ENCODE measurements around the gene ITPK1.

Gene ITPK1

DNA sequence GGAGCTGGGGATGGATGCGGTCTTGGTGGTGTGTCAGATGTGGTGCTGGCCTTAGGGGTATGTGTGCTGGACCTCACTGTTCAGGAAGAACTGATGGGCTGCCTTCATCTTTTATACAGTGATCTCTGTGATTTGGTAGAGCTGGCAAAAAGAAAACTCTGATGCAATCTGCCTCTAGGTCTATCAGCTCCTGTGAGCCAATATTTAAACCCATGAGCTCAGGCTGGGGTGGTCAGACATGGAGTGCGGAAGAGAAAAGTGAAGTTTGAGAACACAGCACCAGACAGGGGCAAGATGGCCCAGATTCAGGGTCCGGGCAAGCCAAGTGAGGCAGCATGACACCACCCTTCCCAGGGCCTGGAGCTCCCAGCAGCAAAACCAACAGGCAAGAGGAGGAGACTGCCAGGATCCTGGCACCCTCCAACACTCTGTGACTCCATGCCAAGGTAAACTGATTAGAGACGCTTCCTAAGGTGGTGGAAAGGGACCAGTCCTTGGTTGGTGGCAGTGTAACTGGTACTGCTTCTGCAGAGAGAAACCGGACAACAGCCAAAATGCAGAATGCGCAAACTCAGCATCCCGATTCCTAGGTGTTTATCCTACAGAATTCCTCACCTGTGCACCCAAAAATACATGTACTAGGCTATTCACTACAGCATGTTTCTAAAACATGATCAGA lies 110.5 kb downstream of the ITPK1 start:
- Mint-ChIP-seq H3K4me3 (no peak overlapping the region), H3K27me3 (ENCODE audit: low read depth) (no peaks in the 10 kb centered on the region), H3K27ac (no peak overlapping the region), H3K36me3 (ENCODE audit: low read depth) (no peaks in the 10 kb centered on the region), H3K4me1 (ENCODE audit: low read depth) (peaks cover 2% of the 10 kb centered on the region), H3K9me3 (no peaks in the 10 kb centered on the region)
- no peak for DNase-seq (ENCODE audit: low spot score)

GRCh38 chr14:93004699-93005082 lies 111.0 kb downstream of the ITPK1 start:
- Mint-ChIP-seq H3K4me3 (no peak overlapping the region), H3K4me1 (ENCODE audit: low read depth) (peaks cover 2% of the 10 kb centered on the region), H3K9me3 (no peaks in the 10 kb centered on the region), H3K27me3 (ENCODE audit: low read depth) (no peaks in the 10 kb centered on the region), H3K36me3 (ENCODE audit: low read depth) (no peaks in the 10 kb centered on the region), H3K27ac (no peak overlapping the region)
- no peak for DNase-seq (ENCODE audit: low spot score)

- no peak for DNase-seq (ENCODE audit: low spot score)
- no peak overlapping the region for H3K27ac Mint-ChIP-seq
- H3K4me1 Mint-ChIP-seq (ENCODE audit: low read depth) = peaks cover 2% of the 10 kb centered on the region
- H3K9me3 Mint-ChIP-seq = no peaks in the 10 kb centered on the region
- H3K27me3 Mint-ChIP-seq (ENCODE audit: low read depth) = no peaks in the 10 kb centered on the region
- H3K4me3 Mint-ChIP-seq = no peak overlapping the region
- no peaks in the 10 kb centered on the region for H3K36me3 Mint-ChIP-seq (ENCODE audit: low read depth)
Measured at GRCh38 chr14:93003945-93004698, 111.6 kb downstream of the ITPK1 start.

GRCh38 chr14:93002851-93003298 lies 112.8 kb downstream of the ITPK1 start:
- Mint-ChIP-seq H3K9me3 (no peaks in the 10 kb centered on the region), H3K4me3 (no peak overlapping the region), H3K27me3 (ENCODE audit: low read depth) (no peaks in the 10 kb centered on the region), H3K4me1 (ENCODE audit: low read depth) (peaks cover 2% of the 10 kb centered on the region), H3K27ac (no peak overlapping the region), H3K36me3 (ENCODE audit: low read depth) (no peaks in the 10 kb centered on the region)
- DNase-seq (ENCODE audit: low spot score) = no peak

DNA sequence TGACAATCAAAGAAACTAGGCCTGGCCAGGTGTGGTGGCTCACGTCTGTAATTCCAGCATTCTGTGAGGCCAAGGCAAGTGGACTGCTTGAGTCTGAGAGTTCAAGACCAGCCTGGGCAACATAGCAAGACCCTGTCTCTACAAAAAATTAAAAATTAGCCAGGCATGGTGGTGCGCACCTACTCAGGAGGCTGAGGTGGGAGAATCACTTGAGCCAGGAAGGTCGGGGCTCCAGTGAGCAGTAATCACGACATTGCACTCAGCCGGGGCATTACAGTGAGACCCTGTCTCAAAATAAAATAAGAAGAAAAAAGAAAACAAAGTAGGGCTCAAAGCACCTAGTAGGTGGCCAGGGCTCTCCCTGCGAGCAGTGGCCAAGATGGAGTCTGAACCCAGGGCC lies 113.7 kb downstream of the ITPK1 start:
- no peak overlapping the region for H3K4me3 Mint-ChIP-seq
- H3K4me1 Mint-ChIP-seq (ENCODE audit: low read depth) = peaks cover 2% of the 10 kb centered on the region
- DNase-seq (ENCODE audit: low spot score) = no peak
- no peaks in the 10 kb centered on the region for H3K27me3 Mint-ChIP-seq (ENCODE audit: low read depth)
- no peak overlapping the region for H3K27ac Mint-ChIP-seq
- no peaks in the 10 kb centered on the region for H3K9me3 Mint-ChIP-seq
- no peaks in the 10 kb centered on the region for H3K36me3 Mint-ChIP-seq (ENCODE audit: low read depth)

DNA sequence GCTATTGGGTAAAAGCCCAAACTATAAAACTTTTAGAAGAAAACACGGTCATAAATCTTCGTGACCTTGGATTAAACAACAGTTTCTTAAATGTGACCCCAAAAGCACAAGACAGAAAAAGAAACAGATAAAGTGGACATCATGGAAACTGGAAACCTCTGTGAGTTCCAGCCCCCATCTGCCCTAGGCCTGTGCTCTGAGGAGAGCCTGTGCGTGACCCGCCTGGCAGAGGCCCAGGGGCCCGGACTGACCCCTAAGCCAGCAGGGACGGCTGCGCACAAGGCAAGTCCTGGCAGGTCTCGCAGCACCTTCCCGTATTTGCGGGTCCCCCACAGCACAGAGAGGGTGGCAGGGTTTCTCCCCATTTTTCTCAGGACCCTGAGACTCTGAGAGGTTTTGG lies 116.8 kb downstream of the ITPK1 start:
- no peak for DNase-seq (ENCODE audit: low spot score)
- no peaks in the 10 kb centered on the region for H3K36me3 Mint-ChIP-seq (ENCODE audit: low read depth)
- no peaks in the 10 kb centered on the region for H3K27me3 Mint-ChIP-seq (ENCODE audit: low read depth)
- H3K4me1 Mint-ChIP-seq (ENCODE audit: low read depth) = peaks cover 1% of the 10 kb centered on the region
- H3K4me3 Mint-ChIP-seq = no peak overlapping the region
- no peaks in the 10 kb centered on the region for H3K9me3 Mint-ChIP-seq
- no peak overlapping the region for H3K27ac Mint-ChIP-seq

GRCh38 chr14:92997343-92998061 lies 118.2 kb downstream of the ITPK1 start:
- no peak for DNase-seq (ENCODE audit: low spot score)
- H3K27ac Mint-ChIP-seq = no peak overlapping the region
- no peaks in the 10 kb centered on the region for H3K27me3 Mint-ChIP-seq (ENCODE audit: low read depth)
- H3K9me3 Mint-ChIP-seq = no peaks in the 10 kb centered on the region
- no peaks in the 10 kb centered on the region for H3K36me3 Mint-ChIP-seq (ENCODE audit: low read depth)
- H3K4me3 Mint-ChIP-seq = no peak overlapping the region
- H3K4me1 Mint-ChIP-seq (ENCODE audit: low read depth) = no peaks in the 10 kb centered on the region

GRCh38 chr14:92995620-92996019 lies 120.1 kb downstream of the ITPK1 start:
- Mint-ChIP-seq H3K9me3 (no peaks in the 10 kb centered on the region), H3K4me1 (ENCODE audit: low read depth) (no peaks in the 10 kb centered on the region), H3K4me3 (no peak overlapping the region), H3K36me3 (ENCODE audit: low read depth) (peaks cover 2% of the 10 kb centered on the region), H3K27ac (no peak overlapping the region), H3K27me3 (ENCODE audit: low read depth) (no peaks in the 10 kb centered on the region)
- DNase-seq (ENCODE audit: low spot score) = no peak

DNA sequence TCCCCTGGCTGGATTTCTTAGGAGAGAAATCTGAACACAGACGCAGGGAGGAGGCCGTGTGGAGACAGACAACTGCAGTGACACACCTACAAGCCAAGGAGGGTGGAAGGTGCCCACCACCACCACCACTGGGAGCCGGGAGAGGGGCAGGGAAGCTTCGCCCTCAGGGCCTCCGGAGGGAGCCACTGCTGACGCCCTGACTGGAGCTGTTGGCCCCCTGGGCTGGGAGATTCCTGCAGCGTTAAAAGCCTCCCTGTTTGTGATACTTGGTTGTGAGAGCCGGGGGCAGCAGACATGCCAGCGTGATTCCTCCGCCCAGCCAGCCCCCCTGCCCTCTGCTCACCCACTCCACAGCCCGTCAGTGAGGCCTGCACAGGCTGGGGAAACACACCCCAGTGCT lies 120.8 kb downstream of the ITPK1 start:
- Mint-ChIP-seq H3K4me3 (no peak overlapping the region), H3K36me3 (ENCODE audit: low read depth) (peaks cover 2% of the 10 kb centered on the region), H3K27ac (no peak overlapping the region)

GRCh38 chr14:92994131-92994676 lies 121.5 kb downstream of the ITPK1 start:
- no peaks in the 10 kb centered on the region for H3K27me3 Mint-ChIP-seq (ENCODE audit: low read depth)
- no peaks in the 10 kb centered on the region for H3K4me1 Mint-ChIP-seq (ENCODE audit: low read depth)
- H3K9me3 Mint-ChIP-seq = no peaks in the 10 kb centered on the region
- no peak for DNase-seq (ENCODE audit: low spot score)
- H3K27ac Mint-ChIP-seq = no peak overlapping the region
- H3K36me3 Mint-ChIP-seq (ENCODE audit: low read depth) = peaks cover 2% of the 10 kb centered on the region
- H3K4me3 Mint-ChIP-seq = no peak overlapping the region

More for the DNA sequence above, 120.8 kb downstream of the ITPK1 start:
- no peak for DNase-seq (ENCODE audit: low spot score)
- Mint-ChIP-seq H3K27me3 (ENCODE audit: low read depth) (no peaks in the 10 kb centered on the region), H3K4me1 (ENCODE audit: low read depth) (no peaks in the 10 kb centered on the region), H3K9me3 (no peaks in the 10 kb centered on the region)

DNA sequence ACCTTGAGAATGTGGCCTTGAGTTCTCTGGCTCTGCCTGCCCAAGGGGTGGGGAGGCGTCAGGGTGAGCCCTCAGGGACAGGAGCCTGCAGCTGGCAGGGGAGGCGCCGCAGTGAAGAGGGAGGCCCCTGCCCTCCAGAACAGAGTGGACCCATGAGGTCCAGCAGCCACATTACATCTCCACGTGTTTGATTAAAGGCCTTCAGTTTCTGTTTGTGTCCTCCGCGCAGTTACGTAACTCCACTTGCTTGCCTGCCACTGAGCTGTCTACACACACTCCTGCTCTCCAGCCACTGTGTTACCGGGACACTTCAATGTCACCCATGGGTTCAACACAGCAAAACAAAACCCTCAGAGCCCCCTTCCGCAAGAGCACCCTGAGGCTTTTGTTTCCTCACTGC lies 122.4 kb downstream of the ITPK1 start:
- Mint-ChIP-seq H3K4me1 (ENCODE audit: low read depth) (no peaks in the 10 kb centered on the region), H3K27me3 (ENCODE audit: low read depth) (no peaks in the 10 kb centered on the region), H3K4me3 (no peak overlapping the region), H3K27ac (no peak overlapping the region), H3K36me3 (ENCODE audit: low read depth) (peaks cover 2% of the 10 kb centered on the region), H3K9me3 (no peaks in the 10 kb centered on the region)
- no peak for DNase-seq (ENCODE audit: low spot score)

- Mint-ChIP-seq H3K36me3 (ENCODE audit: low read depth) (peaks cover 5% of the 10 kb centered on the region), H3K4me3 (no peak overlapping the region), H3K4me1 (ENCODE audit: low read depth) (no peaks in the 10 kb centered on the region), H3K27ac (no peak overlapping the region), H3K9me3 (no peaks in the 10 kb centered on the region), H3K27me3 (ENCODE audit: low read depth) (no peaks in the 10 kb centered on the region)
- DNase-seq (ENCODE audit: low spot score) = no peak
Measured at GRCh38 chr14:92991536-92991935, 124.2 kb downstream of the ITPK1 start.

DNA sequence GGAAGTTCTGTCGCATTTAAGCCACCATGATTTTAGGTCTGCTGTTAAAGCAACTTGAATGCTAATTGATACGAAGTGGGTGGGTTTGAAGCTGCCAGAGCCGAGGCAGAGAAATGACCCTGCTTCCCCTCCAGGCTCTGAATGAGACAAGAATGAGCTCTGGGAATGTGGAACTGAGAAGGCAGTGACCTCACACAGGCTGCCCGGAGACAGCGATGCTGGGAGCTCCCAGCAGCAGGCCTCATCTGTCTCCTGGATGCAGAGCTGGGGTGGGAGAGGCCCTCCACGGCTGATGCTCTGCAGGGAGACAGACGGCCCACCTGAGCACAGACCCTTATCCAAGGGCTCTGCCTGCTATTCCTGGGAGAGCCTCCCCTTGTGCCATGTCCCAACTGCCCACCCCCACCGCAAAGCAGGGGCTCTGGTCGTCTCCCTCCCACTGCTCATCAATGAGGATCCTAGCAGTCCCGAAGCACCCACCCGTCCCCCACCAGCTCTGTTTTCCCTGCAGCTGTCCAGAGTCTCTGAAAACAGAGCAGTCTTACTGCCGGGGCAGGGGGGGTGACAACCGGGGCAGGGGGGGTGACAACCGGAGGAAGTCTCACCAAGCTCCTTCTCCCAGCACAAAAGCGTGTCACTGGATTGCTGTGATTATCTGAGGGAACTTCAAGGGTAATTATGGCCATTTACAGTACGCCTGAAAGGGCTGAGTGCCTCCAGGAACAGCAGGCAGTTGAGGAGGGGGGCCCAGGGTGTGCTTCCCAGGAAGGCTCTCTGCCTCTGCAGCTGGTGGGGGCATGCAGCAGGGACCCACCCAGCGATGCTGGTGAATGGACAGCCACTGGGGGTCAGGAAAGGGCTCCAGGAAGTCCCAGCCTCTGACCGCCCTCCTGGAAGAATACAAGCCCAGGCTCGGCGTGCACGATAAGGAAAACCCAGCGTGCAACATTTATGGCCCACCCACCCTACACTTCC lies 125.0 kb downstream of the ITPK1 start:
- peaks cover 5% of the 10 kb centered on the region for H3K36me3 Mint-ChIP-seq (ENCODE audit: low read depth)
- H3K4me1 Mint-ChIP-seq (ENCODE audit: low read depth) = no peaks in the 10 kb centered on the region
- H3K9me3 Mint-ChIP-seq = no peaks in the 10 kb centered on the region
- H3K27ac Mint-ChIP-seq = no peak overlapping the region
- H3K27me3 Mint-ChIP-seq (ENCODE audit: low read depth) = no peaks in the 10 kb centered on the region
- H3K4me3 Mint-ChIP-seq = no peak overlapping the region
- no peak for DNase-seq (ENCODE audit: low spot score)
